Fibroblast of lung (primary cell): ENCODE data around the gene HSPG2. TPM values are rescaled to one million over a fixed set of nuclear protein-coding genes. Genes with fewer than 3 reads are reported as not detected.

Experiments
- DNase-seq, 2 donors: peaks; one replicate each; pipeline versions ENCODE4 v3.0.0 to v3.0.0-alpha.2; 2010; ENCODE audit warnings: low read depth in 2 of 2
- H2AFZ ChIP-seq: 2 replicates; pipeline ENCODE4 v1.5.1; 2012; ENCODE audit warnings: low read length, control low read depth, inconsistent platforms
- H3K27ac ChIP-seq: 2 replicates; pipeline ENCODE4 v1.5.1; 2011; ENCODE audit warnings: low read length, control low read depth; ENCODE audit not compliant: insufficient read depth
- H3K27me3 ChIP-seq: 2 replicates; pipeline ENCODE4 v1.5.1; 2011; ENCODE audit warnings: mild to moderate bottlenecking, low read length; ENCODE audit not compliant: control insufficient read depth, insufficient read depth
- H3K36me3 ChIP-seq: 2 replicates; pipeline ENCODE4 v1.5.1; 2011; ENCODE audit warnings: low read length; ENCODE audit not compliant: control insufficient read depth, insufficient read depth
- H3K4me1 ChIP-seq: 2 replicates; pipeline ENCODE4 v1.5.1; 2011; ENCODE audit warnings: low read length; ENCODE audit not compliant: control insufficient read depth, insufficient read depth; ENCODE audit errors: extremely low read depth
- H3K4me2 ChIP-seq: 2 replicates; pipeline ENCODE4 v1.5.1; 2011; ENCODE audit warnings: low read length, control low read depth; ENCODE audit not compliant: insufficient read depth; ENCODE audit errors: extremely low read depth
- H3K4me3 ChIP-seq, 4 experiments: fragments of 200-600 bp in 1 of 4; sonication (generic) in 1 of 4; replicated peaks in 1 of 4; 2 replicates each; pipeline ENCODE4 v1.5.1; 2011 to 2016; ENCODE audit warnings: low read length in 4 of 4, low read depth in 3 of 4, mild to moderate bottlenecking in 3 of 4, control low read depth in 2 of 4, inconsistent platforms in 1 of 4, mixed read lengths in 1 of 4; ENCODE audit not compliant: insufficient read depth in 1 of 4; ENCODE audit errors: control extremely low read depth in 1 of 4
- H3K79me2 ChIP-seq: 2 replicates; pipeline ENCODE4 v1.5.1; 2012; ENCODE audit warnings: mild to moderate bottlenecking, low read length, inconsistent platforms; ENCODE audit not compliant: control insufficient read depth, insufficient read depth
- H3K9ac ChIP-seq: 2 replicates; pipeline ENCODE4 v1.5.1; 2011; ENCODE audit warnings: mild to moderate bottlenecking, low read length, control low read depth; ENCODE audit not compliant: insufficient read depth
- H3K9me3 ChIP-seq: 2 replicates; pipeline ENCODE4 v1.5.1; 2012; ENCODE audit warnings: low read depth, low read length; ENCODE audit not compliant: control insufficient read depth, insufficient read depth
- H4K20me1 ChIP-seq: 2 replicates; pipeline ENCODE4 v1.5.1; 2011; ENCODE audit warnings: low read length; ENCODE audit not compliant: control insufficient read depth, insufficient read depth; ENCODE audit errors: extremely low read depth
- EZH2 ChIP-seq: IDR thresholded peaks from 2 replicates; pipeline ENCODE4 v1.5.1; 2012; ENCODE audit warnings: low read length, control low read depth, mild to moderate bottlenecking; ENCODE audit errors: missing control alignments
- polyA plus RNA-seq, 2 donors: library from polyadenylated mRNA; depleted of rRNA in 1 of 2; stranded (reverse) in 1 of 2; unstranded in 1 of 2; fragments of >200 nt; gene quantifications; 2 replicates each; pipeline ENCODE4 v1.2.1, GENCODE V29; 2011 to 2012; ENCODE audit warnings: missing spikeins in 1 of 2
- total RNA-seq: library from RNA; depleted of rRNA; stranded (reverse); fragments of >200 nt; gene quantifications from 2 replicates; pipeline ENCODE4 v1.2.1, GENCODE V29; 2014
- TF ChIP-seq, protein P1 (sequence below), 2 donors: IDR thresholded peaks in 1 of 2; conservative IDR thresholded peaks in 1 of 2; 1 replicate in 1 of 2; 2 replicates in 1 of 2; pipeline ENCODE4 v1.5.1; 2011 to 2012; ENCODE audit warnings: low read length in 2 of 2, control low read depth in 1 of 2, inconsistent platforms in 1 of 2, low read depth in 1 of 2, mild to moderate bottlenecking in 1 of 2

HSPG2 gene
- total and polyA plus RNA-seq, 2 donors (not counting 1 experiment from before 2014, with no cell fraction given): 40.7 to 88.4 TPM

DNA sequence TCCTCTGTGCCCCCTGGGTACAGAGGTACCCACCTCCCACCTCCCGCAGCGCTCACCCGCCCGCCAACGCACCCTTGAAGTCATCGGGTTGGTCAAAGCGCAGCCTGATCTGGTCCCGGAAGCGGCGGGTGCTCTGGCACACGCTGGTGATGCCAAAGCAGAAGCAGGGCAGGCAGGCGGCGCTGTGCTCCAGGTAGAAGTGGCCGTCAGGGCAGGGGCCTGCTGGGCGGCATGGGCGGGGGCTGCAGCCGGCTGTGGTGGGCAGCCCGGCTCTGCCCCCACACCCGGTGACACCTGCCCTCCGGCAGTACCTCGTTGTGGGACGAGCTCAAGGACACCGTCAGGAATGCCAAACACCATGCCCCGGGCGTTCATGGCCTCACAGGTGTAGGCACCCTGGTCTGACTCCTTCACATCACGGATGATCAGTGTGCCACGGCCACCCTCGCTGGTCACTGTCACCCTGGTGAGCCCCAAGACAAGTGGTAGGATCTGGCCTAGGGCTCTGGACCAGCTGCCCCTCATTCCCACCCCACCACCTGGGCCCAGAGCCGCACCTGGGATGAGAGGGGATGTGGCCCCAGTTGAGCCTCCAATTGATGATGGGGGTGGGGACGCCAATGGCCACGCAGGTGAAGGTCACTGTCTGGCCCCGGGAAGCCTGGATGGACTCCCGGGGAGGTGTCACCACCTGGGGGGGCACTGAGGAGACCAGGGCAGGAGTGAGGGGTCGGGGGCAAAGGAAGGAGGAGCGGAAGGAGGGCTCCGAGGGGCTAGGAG, 52.5 kb downstream of the HSPG2 start:
- Histone ChIP-seq H3K9me3 (no peaks in the 10 kb centered on the region), H3K4me3 (no peak overlapping the region), H2AFZ (no peak overlapping the region), H3K79me2 (no peaks in the 10 kb centered on the region), H3K27ac (no peak overlapping the region), H3K27me3 (no peaks in the 10 kb centered on the region), H3K4me1 (no peaks in the 10 kb centered on the region), H4K20me1 (no peaks in the 10 kb centered on the region), H3K4me2 (no peak overlapping the region), H3K9ac (no peak overlapping the region), H3K36me3 (peaks cover 47% of the 10 kb centered on the region)
- no peak for DNase-seq
- TF ChIP-seq EZH2: no peak
- TF ChIP-seq, protein P1, sequence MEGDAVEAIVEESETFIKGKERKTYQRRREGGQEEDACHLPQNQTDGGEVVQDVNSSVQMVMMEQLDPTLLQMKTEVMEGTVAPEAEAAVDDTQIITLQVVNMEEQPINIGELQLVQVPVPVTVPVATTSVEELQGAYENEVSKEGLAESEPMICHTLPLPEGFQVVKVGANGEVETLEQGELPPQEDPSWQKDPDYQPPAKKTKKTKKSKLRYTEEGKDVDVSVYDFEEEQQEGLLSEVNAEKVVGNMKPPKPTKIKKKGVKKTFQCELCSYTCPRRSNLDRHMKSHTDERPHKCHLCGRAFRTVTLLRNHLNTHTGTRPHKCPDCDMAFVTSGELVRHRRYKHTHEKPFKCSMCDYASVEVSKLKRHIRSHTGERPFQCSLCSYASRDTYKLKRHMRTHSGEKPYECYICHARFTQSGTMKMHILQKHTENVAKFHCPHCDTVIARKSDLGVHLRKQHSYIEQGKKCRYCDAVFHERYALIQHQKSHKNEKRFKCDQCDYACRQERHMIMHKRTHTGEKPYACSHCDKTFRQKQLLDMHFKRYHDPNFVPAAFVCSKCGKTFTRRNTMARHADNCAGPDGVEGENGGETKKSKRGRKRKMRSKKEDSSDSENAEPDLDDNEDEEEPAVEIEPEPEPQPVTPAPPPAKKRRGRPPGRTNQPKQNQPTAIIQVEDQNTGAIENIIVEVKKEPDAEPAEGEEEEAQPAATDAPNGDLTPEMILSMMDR (conservative IDR thresholded peaks at IDR 0.05 in 1 of 2, IDR thresholded peaks at IDR 0.05 in 1 of 2; ENCODE audit: low read depth in 1 of 2, low read length in 2 of 2): no peak

DNA sequence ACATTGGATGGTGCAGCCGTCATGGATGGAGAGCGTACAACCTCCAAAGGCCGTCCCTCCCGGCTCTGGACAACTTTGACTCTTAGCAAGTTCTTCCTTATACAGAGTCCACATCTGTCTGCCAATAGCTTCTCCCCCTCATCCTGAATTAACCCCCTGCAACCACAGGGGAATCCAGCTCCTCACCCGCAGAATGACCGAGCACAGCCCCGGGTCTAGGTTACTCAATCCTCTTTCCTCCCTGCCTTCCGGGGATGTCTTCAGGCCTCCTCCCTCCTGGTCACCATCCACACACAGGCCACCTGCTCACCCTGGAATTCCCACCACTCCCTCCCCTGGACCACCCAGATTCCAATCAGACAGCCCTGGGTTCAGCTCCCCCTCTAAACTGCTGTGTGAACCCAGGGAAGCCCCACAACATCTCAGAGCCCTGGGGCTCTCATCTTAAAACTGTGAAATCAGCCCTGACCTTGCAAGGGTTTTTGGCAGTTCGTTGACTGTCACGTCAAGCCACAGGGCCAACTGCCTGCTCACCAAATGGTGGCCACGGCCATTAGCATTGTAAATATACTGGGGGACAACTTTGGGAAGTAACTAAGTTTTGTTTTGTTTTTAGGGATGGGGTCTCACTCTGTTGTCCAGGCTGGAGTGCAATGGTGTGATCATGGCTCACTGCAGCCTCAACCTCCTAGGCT, 54.2 kb downstream of the HSPG2 start:
- Histone ChIP-seq H4K20me1 (no peaks in the 10 kb centered on the region), H3K9ac (no peak overlapping the region), H3K4me1 (no peaks in the 10 kb centered on the region), H2AFZ (no peak overlapping the region), H3K36me3 (peaks cover 51% of the 10 kb centered on the region), H3K4me3 (no peak overlapping the region), H3K79me2 (no peaks in the 10 kb centered on the region), H3K4me2 (no peak overlapping the region), H3K27me3 (no peaks in the 10 kb centered on the region), H3K27ac (no peak overlapping the region), H3K9me3 (no peaks in the 10 kb centered on the region)
- no peak for TF ChIP-seq EZH2
- TF ChIP-seq, protein P1 (conservative IDR thresholded peaks at IDR 0.05 in 1 of 2, IDR thresholded peaks at IDR 0.05 in 1 of 2; ENCODE audit: low read depth in 1 of 2, low read length in 2 of 2): no peak
- DNase-seq: no peak

DNA sequence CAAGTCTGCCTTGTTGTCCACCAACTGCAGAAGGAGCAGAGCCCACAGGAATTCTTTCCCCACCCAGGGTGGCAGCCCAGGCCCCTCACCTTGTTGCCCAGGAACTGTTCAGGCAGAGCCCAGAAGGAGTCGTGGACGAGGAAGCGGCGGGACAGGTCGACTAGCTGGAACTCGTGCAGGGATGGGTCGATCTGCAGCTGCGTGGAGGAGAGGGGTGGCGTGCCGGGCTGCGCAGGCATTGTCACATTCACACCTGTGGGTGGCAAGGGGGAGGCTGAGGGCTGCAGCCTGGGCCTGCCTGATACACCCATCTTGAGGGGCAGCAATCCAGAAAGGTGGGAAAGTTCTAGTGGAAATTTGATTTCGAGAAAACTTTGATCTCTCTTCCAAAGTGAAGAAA, 55.9 kb downstream of the HSPG2 start:
- Histone ChIP-seq H3K9me3 (no peaks in the 10 kb centered on the region), H3K4me1 (no peaks in the 10 kb centered on the region), H2AFZ (no peak overlapping the region), H3K4me3 (no peak overlapping the region), H3K27ac (no peak overlapping the region), H3K4me2 (no peak overlapping the region), H3K9ac (no peak overlapping the region), H3K27me3 (no peaks in the 10 kb centered on the region), H3K79me2 (no peaks in the 10 kb centered on the region), H4K20me1 (no peaks in the 10 kb centered on the region), H3K36me3 (peaks cover 43% of the 10 kb centered on the region)
- no peak for TF ChIP-seq EZH2
- TF ChIP-seq, protein P1 (conservative IDR thresholded peaks at IDR 0.05 in 1 of 2, IDR thresholded peaks at IDR 0.05 in 1 of 2; ENCODE audit: low read depth in 1 of 2, low read length in 2 of 2): no peak
- no peak for DNase-seq
